IMR-90 (cell line): ENCODE data around the gene OOSP1. TPM values are rescaled to one million over a fixed set of nuclear protein-coding genes. Genes with fewer than 3 reads are reported as not detected.

Experiments
- ATAC-seq: fragments of 200-7000 bp; cut with Tn5 transposase; 2 replicates; pipeline ENCODE4 v1.9.1; 2020; ENCODE audit warnings: low read depth, mild to moderate bottlenecking, moderate library complexity
- BruUV-seq: library from RNA; stranded (reverse); fragments of 400-500 nt; replicated peaks from 2 replicates; lab custom pipeline; 2021; lab: Mats Ljungman, UMichigan
- CTCF ChIA-PET: fragments of 300-600 bp; formaldehyde crosslinking; extraction: SDS; loops from one replicate; lab custom pipeline; 2021; ENCODE audit warnings: antibody characterized with exemption; lab: Yijun Ruan, JAX
- POLR2A ChIA-PET: fragments of 300-600 bp; sonication (Branson Sonifier 250); formaldehyde crosslinking; loops from one replicate; lab custom pipeline; 2022; ENCODE audit warnings: antibody characterized with exemption; ENCODE audit not compliant: unreplicated experiment; lab: Charles Lee
- DNase-seq: peaks from one replicate; pipeline ENCODE4 v3.0.0; 2013
- H2AFZ ChIP-seq: replicated peaks from 2 replicates; pipeline ENCODE3; 2013; ENCODE audit warnings: low read length, mild to moderate bottlenecking; ENCODE audit not compliant: poor library complexity
- H2AK5ac ChIP-seq: 2 replicates; pipeline ENCODE4 v1.6.1; 2013; ENCODE audit warnings: low read depth, low read length, inconsistent platforms
- H2AK9ac ChIP-seq: replicated peaks from 2 replicates; pipeline ENCODE3; 2013; ENCODE audit warnings: mild to moderate bottlenecking, low read depth, low read length, moderate library complexity; ENCODE audit not compliant: poor library complexity
- H2BK120ac ChIP-seq: 2 replicates; pipeline ENCODE4 v1.6.1; 2013; ENCODE audit warnings: low read depth, low read length, inconsistent platforms
- H2BK15ac ChIP-seq: 3 replicates; pipeline ENCODE4 v1.6.1; 2013; ENCODE audit warnings: low read depth, low read length, inconsistent platforms
- H2BK20ac ChIP-seq: 2 replicates; pipeline ENCODE4 v1.6.1; 2013; ENCODE audit warnings: low read depth, mild to moderate bottlenecking, inconsistent platforms, low read length, moderate library complexity
- H2BK5ac ChIP-seq: 2 replicates; pipeline ENCODE4 v1.6.1; 2013; ENCODE audit warnings: mild to moderate bottlenecking, low read depth, low read length, inconsistent platforms; ENCODE audit not compliant: poor library complexity, severe bottlenecking
- H3K14ac ChIP-seq: replicated peaks from 2 replicates; pipeline ENCODE4 v1.6.1; 2013; ENCODE audit warnings: low read depth, low read length, inconsistent platforms
- H3K18ac ChIP-seq: 2 replicates; pipeline ENCODE4 v1.6.1; 2013; ENCODE audit warnings: low read depth, low read length, control low read depth
- H3K23ac ChIP-seq: 2 replicates; pipeline ENCODE4 v1.6.1; 2013; ENCODE audit warnings: low read depth, low read length, inconsistent platforms
- H3K27ac ChIP-seq: 2 replicates; pipeline ENCODE4 v1.5.1; 2013; ENCODE audit warnings: mild to moderate bottlenecking, control low read depth, low read length; ENCODE audit not compliant: insufficient read depth
- H3K27me3 ChIP-seq: 2 replicates; pipeline ENCODE4 v1.6.1; 2013; ENCODE audit warnings: low read length; ENCODE audit not compliant: control insufficient read depth, insufficient read depth
- H3K36me3 ChIP-seq: 2 replicates; pipeline ENCODE4 v1.6.1; 2013; ENCODE audit warnings: low read length, mixed read lengths; ENCODE audit not compliant: control insufficient read depth, insufficient read depth
- H3K4ac ChIP-seq: 2 replicates; pipeline ENCODE4 v1.6.1; 2013; ENCODE audit warnings: low read depth, low read length, inconsistent platforms
- H3K4me1 ChIP-seq: 2 replicates; pipeline ENCODE4 v1.6.1; 2013; ENCODE audit warnings: low read length, mixed read lengths; ENCODE audit not compliant: control insufficient read depth, insufficient read depth
- H3K4me2 ChIP-seq: 2 replicates; pipeline ENCODE4 v1.6.1; 2013; ENCODE audit warnings: low read depth, mild to moderate bottlenecking, control low read depth, low read length, moderate library complexity
- H3K4me3 ChIP-seq: 2 replicates; pipeline ENCODE4 v1.5.1; 2013; ENCODE audit warnings: low read depth, mild to moderate bottlenecking, control low read depth, low read length, moderate library complexity; ENCODE audit not compliant: insufficient read depth
- H3K56ac ChIP-seq: 2 replicates; pipeline ENCODE4 v1.6.1; 2013; ENCODE audit warnings: low read length, inconsistent platforms; ENCODE audit not compliant: insufficient read depth; ENCODE audit errors: extremely low read depth
- H3K79me1 ChIP-seq, 2 experiments: 2 replicates each; pipeline ENCODE4 v1.6.1; 2013; ENCODE audit warnings: low read length in 2 of 2, inconsistent platforms in 1 of 2, low read depth in 1 of 2
- H3K9ac ChIP-seq: 2 replicates; pipeline ENCODE4 v1.6.1; 2013; ENCODE audit warnings: low read depth, low read length, control low read depth
- H3K9me1 ChIP-seq: 2 replicates; pipeline ENCODE4 v1.6.1; 2013; ENCODE audit warnings: low read length, inconsistent platforms; ENCODE audit not compliant: insufficient read depth
- H3K9me3 ChIP-seq: 2 replicates; pipeline ENCODE4 v1.6.1; 2013; ENCODE audit warnings: low read length; ENCODE audit not compliant: control insufficient read depth, insufficient read depth
- H4K20me1 ChIP-seq: 2 replicates; pipeline ENCODE4 v1.6.1; 2013; ENCODE audit warnings: low read length, inconsistent platforms; ENCODE audit not compliant: insufficient read depth
- H4K5ac ChIP-seq: 2 replicates; pipeline ENCODE4 v1.6.1; 2013; ENCODE audit warnings: mild to moderate bottlenecking, low read depth, low read length, control low read depth
- H4K8ac ChIP-seq, 2 experiments: 2 replicates each; pipeline ENCODE4 v1.6.1; 2013; ENCODE audit warnings: low read depth in 2 of 2, low read length in 2 of 2, control low read depth in 1 of 2, inconsistent platforms in 1 of 2
- H4K91ac ChIP-seq: 2 replicates; pipeline ENCODE4 v1.6.1; 2013; ENCODE audit warnings: low read depth, low read length, inconsistent platforms; ENCODE audit not compliant: insufficient read depth
- BHLHE40 ChIP-seq: fragments of 150-350 bp; IDR thresholded peaks from 2 replicates; pipeline ENCODE4 v1.6.1; 2016; ENCODE audit warnings: mild to moderate bottlenecking, low read depth, low read length
- CEBPB ChIP-seq: IDR thresholded peaks from 2 replicates; pipeline ENCODE4 v1.6.1; 2012; ENCODE audit warnings: low read depth, low read length, improper control_type of control experiment
- CHD1 ChIP-seq: IDR thresholded peaks from 2 replicates; pipeline ENCODE4 v1.6.1; 2012; ENCODE audit warnings: low read depth, low read length, improper control_type of control experiment
- CTCF ChIP-seq: conservative IDR thresholded peaks from 2 replicates; pipeline ENCODE4 v1.5.1; 2012; ENCODE audit warnings: mild to moderate bottlenecking, low read depth, low read length, improper control_type of control experiment
- ELK1 ChIP-seq: fragments of 150-350 bp; IDR thresholded peaks from 2 replicates; pipeline ENCODE4 v1.6.1; 2016; ENCODE audit warnings: low read depth, mild to moderate bottlenecking, low read length, moderate library complexity, borderline replicate concordance
- FOS ChIP-seq: fragments of 150-350 bp; IDR thresholded peaks from 2 replicates; pipeline ENCODE4 v1.6.1; 2016; ENCODE audit warnings: low read depth, low read length
- MAFK ChIP-seq: IDR thresholded peaks from 2 replicates; pipeline ENCODE4 v1.6.1; 2012; ENCODE audit warnings: low read depth, low read length, improper control_type of control experiment
- MAZ ChIP-seq: IDR thresholded peaks from 2 replicates; pipeline ENCODE4 v1.6.1; 2012; ENCODE audit warnings: low read depth, mild to moderate bottlenecking, low read length, improper control_type of control experiment, moderate library complexity, borderline replicate concordance
- NFE2L2 ChIP-seq: fragments of 150-350 bp; IDR thresholded peaks from 2 replicates; pipeline ENCODE4 v1.6.1; 2016; ENCODE audit warnings: low read depth, mild to moderate bottlenecking, low read length
- POLR2A ChIP-seq: IDR thresholded peaks from 2 replicates; pipeline ENCODE4 v1.6.1; 2012; ENCODE audit warnings: mild to moderate bottlenecking, low read depth, low read length
- RAD21 ChIP-seq: IDR thresholded peaks from 2 replicates; pipeline ENCODE4 v1.6.1; 2012; ENCODE audit warnings: low read length, improper control_type of control experiment
- RCOR1 ChIP-seq: IDR thresholded peaks from 2 replicates; pipeline ENCODE4 v1.6.1; 2012; ENCODE audit warnings: mild to moderate bottlenecking, low read length, improper control_type of control experiment; ENCODE audit not compliant: insufficient replicate concordance
- RFX5 ChIP-seq: IDR thresholded peaks from 2 replicates; pipeline ENCODE4 v1.8.0; 2012; ENCODE audit warnings: low read depth, mild to moderate bottlenecking, low read length, moderate library complexity
- SMC3 ChIP-seq: fragments of 150-350 bp; IDR thresholded peaks from 2 replicates; pipeline ENCODE4 v1.6.1; 2016; ENCODE audit warnings: low read depth, mild to moderate bottlenecking, antibody characterized with exemption, low read length, moderate library complexity
- USF2 ChIP-seq: fragments of 150-350 bp; IDR thresholded peaks from 2 replicates; pipeline ENCODE4 v1.6.1; 2017; ENCODE audit warnings: mild to moderate bottlenecking, antibody characterized with exemption, low read length, low read depth
- WGBS, 2 experiments: methylation state at CpG; one replicate each; pipeline versions ENCODE4 v1.1.5 to v1.1.7; 2013; ENCODE audit warnings: missing lambda C conversion rate in 2 of 2; ENCODE audit not compliant: insufficient read length in 1 of 2; ENCODE audit errors: extremely low coverage in 2 of 2; 5-methylcytosine and 5-hydroxymethylcytosine counted together
- dilution Hi-C: fragments of 300-500 bp; cut with HindIII; formaldehyde crosslinking; loops from one replicate; pipeline ENCODE4 v1.14.3; 2018; ENCODE audit warnings: low sequenced_read_pairs; ENCODE audit not compliant: unreplicated experiment
- in situ Hi-C: fragments of 300-500 bp; cut with MboI; formaldehyde crosslinking; loops from 3 replicates; pipeline ENCODE4 v1.14.3; 2019; ENCODE audit warnings: low sequenced_read_pairs, inconsistent platforms, mixed read lengths
- intact Hi-C: fragments of 100-400 bp; cut with micrococcal nuclease; formaldehyde crosslinking; loops from 2 replicates; pipeline ENCODE4 v1.10.0; 2022
- polyA plus RNA-seq, 3 experiments: library from polyadenylated mRNA; depleted of rRNA; stranded (reverse); fragments of >200 nt; gene quantifications; 2 replicates each; pipeline ENCODE4 v1.2.3, GENCODE V29; 2012; ENCODE audit warnings: low replicate concordance in 1 of 3
- total RNA-seq: library from RNA; depleted of rRNA; stranded (reverse); fragments of >200 nt; gene quantifications from 2 replicates; pipeline ENCODE4 v1.2.3, GENCODE V29; 2012

OOSP1 gene
- total and polyA plus RNA-seq, 2 of the 4 experiments (the other 2 are of a cell fraction): not detected

GRCh38 chr11:59900366-59901126 is 37.7 kb upstream of the OOSP1 start:
- no peak overlapping the region for H3K14ac ChIP-seq
- no peak overlapping the region for H2AK5ac ChIP-seq
- H4K20me1 ChIP-seq: no peaks in the 10 kb centered on the region
- POLR2A ChIA-PET: interaction anchor here (0.7 kb wide), 1 partner anchor 33 kb away, joined by 4 read pairs; no protein-coding TSS in a partner anchor
- H3K23ac ChIP-seq: no peak overlapping the region
- H2BK5ac ChIP-seq: no peak overlapping the region
- H3K9ac ChIP-seq: no peak overlapping the region
- H2BK15ac ChIP-seq: no peak overlapping the region
- H2BK120ac ChIP-seq: no peak overlapping the region
- H3K79me1 ChIP-seq: no peaks in the 10 kb centered on the region
- TF ChIP-seq ELK1 (no peak), MAFK (no peak), NFE2L2 (no peak), MAZ (no peak), CHD1 (no peak), RAD21 (no peak), CEBPB (no peak), USF2 (no peak), CTCF (no peak), SMC3 (no peak), BHLHE40 (no peak), RCOR1 (no peak), POLR2A (no peak), RFX5 (no peak), FOS (no peak)
- BruUV-seq: no TSS peak
- DNase-seq (no peak), ATAC-seq (no peak)
- no peak overlapping the region for H3K18ac ChIP-seq
- no peaks in the 10 kb centered on the region for H3K36me3 ChIP-seq
- no peak overlapping the region for H2AFZ ChIP-seq
- no peak overlapping the region for H4K8ac ChIP-seq
- H3K4ac ChIP-seq: no peak overlapping the region
- no peaks in the 10 kb centered on the region for H3K27me3 ChIP-seq
- intact Hi-C loops: no loop called here
- H3K56ac ChIP-seq: no peak overlapping the region
- H2AK9ac ChIP-seq: no peak overlapping the region
- no peaks in the 10 kb centered on the region for H3K9me1 ChIP-seq
- no peak overlapping the region for H4K91ac ChIP-seq
- H2BK20ac ChIP-seq: no peak overlapping the region
- no peak overlapping the region for H3K4me3 ChIP-seq
- no peaks in the 10 kb centered on the region for H3K4me1 ChIP-seq
- H3K4me2 ChIP-seq: no peak overlapping the region
- no CpG with 5 or more reads among the region's 6 CpGs for WGBS, 2 experiments
- in situ Hi-C loops: no loop called here
- dilution Hi-C loops: no loop called here
- no peak overlapping the region for H3K27ac ChIP-seq
- CTCF ChIA-PET: no interaction called here
- no peaks in the 10 kb centered on the region; the same call in 1 of the 2 replicates for H3K9me3 ChIP-seq
- H4K5ac ChIP-seq: no peak overlapping the region
